ENCODE measurements around the gene EFHC2. TPM values are rescaled to one million over a fixed set of nuclear protein-coding genes. Genes with fewer than 3 reads are reported as not detected.

EFHC2 gene
- total RNA-seq, 1 experiment from 2014 or later, result not detected

DNA sequence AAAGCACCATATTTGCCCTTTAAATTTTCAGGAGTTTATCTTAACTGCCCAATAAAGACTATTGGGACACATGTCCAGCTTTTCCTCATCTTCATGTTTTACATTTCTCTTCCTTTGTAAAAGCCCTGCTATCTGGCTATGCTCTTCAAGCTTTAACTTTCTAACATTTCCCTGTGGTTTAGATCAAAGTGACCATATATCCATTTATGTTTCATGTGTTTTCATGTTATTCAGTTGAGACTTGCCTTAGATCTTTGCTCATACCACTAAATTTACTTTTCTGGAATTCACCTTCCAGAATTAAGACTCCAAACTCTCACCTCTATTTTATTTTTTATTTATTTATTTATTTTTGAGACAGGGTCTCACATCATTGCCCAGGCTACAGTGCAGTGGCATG lies 78.5 kb downstream of the EFHC2 start (continued):
- TF ChIP-seq, protein P1, sequence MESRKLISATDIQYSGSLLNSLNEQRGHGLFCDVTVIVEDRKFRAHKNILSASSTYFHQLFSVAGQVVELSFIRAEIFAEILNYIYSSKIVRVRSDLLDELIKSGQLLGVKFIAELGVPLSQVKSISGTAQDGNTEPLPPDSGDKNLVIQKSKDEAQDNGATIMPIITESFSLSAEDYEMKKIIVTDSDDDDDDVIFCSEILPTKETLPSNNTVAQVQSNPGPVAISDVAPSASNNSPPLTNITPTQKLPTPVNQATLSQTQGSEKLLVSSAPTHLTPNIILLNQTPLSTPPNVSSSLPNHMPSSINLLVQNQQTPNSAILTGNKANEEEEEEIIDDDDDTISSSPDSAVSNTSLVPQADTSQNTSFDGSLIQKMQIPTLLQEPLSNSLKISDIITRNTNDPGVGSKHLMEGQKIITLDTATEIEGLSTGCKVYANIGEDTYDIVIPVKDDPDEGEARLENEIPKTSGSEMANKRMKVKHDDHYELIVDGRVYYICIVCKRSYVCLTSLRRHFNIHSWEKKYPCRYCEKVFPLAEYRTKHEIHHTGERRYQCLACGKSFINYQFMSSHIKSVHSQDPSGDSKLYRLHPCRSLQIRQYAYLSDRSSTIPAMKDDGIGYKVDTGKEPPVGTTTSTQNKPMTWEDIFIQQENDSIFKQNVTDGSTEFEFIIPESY (IDR thresholded peaks at IDR 0.05; ENCODE audit: extremely low read depth, insufficient replicate concordance, low read length), result no peak
- TF ChIP-seq ZFX (IDR thresholded peaks at IDR 0.05) (no peak), RAD21 (IDR thresholded peaks at IDR 0.05; ENCODE audit: low read depth) (no peak), JUND (IDR thresholded peaks at IDR 0.05) (no peak), CEBPB (IDR thresholded peaks at IDR 0.05; ENCODE audit: low read depth) (no peak)

DNA sequence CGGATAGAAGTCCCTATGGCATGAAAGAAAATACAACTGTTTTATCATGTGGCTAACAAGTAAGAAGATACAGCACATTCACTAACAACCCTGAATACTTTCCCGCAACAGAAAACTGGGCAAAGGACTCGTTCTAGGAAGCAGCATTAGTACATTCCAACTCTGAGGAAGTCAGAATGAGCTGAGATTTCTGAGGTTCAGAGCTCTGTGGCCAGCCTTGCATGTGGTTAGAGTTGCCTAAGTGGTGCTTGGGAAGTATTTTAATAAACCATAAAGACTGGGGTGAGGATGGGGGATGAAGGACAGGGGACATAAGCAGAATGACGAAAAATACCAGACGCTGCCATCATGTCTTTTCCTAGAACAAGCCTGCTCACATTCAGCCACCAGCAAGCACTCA lies 82.2 kb downstream of the EFHC2 start:
- no peak overlapping the region for H2AFZ ChIP-seq (ENCODE audit: low read depth, low read length, poor library complexity, severe bottlenecking)
- H3K36me3 ChIP-seq (ENCODE audit: control insufficient read depth in 1 of 2, insufficient read depth in 2 of 2, low read length in 2 of 2), result no peaks in the 10 kb centered on the region
- no peak overlapping the region for H3K4me3 ChIP-seq (replicated peaks in 1 of 2; ENCODE audit: low read depth in 1 of 2, low read length in 2 of 2)
- H3K4me1 ChIP-seq (ENCODE audit: control insufficient read depth in 1 of 2, insufficient read depth in 2 of 2, low read length in 2 of 2), result no peaks in the 10 kb centered on the region
- H3K4me2 ChIP-seq (ENCODE audit: low read length), result no peak overlapping the region
- POLR2A ChIA-PET, result no interaction called here
- no peaks in the 10 kb centered on the region for H3K27me3 ChIP-seq (ENCODE audit: insufficient read depth, low read length)
- TF ChIP-seq SRF (IDR thresholded peaks at IDR 0.05; ENCODE audit: low read depth) (no peak), EZH2 (IDR thresholded peaks at IDR 0.05) (no peak), ATF3 (IDR thresholded peaks at IDR 0.05) (no peak), ZNF274 (IDR thresholded peaks at IDR 0.05; ENCODE audit: low read depth, low read length) (no peak), SP1 (IDR thresholded peaks at IDR 0.05; ENCODE audit: low read depth) (no peak)
- TF ChIP-seq, protein P1 (IDR thresholded peaks at IDR 0.05; ENCODE audit: extremely low read depth, insufficient replicate concordance, low read length), result no peak
- TF ChIP-seq, protein P2, sequence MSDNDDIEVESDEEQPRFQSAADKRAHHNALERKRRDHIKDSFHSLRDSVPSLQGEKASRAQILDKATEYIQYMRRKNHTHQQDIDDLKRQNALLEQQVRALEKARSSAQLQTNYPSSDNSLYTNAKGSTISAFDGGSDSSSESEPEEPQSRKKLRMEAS (IDR thresholded peaks at IDR 0.05), result no peak
- RAD21 ChIA-PET (ENCODE audit: low non-redundant PET in 1 of 2, low total read pairs in 2 of 2, uncharacterized antibody in 2 of 2, unreplicated experiment in 2 of 2), result no interaction called here
- no peak for ATAC-seq
- no peaks in the 10 kb centered on the region for H4K20me1 ChIP-seq (ENCODE audit: insufficient read depth)
- H3K9me3 ChIP-seq (ENCODE audit: control insufficient read depth in 1 of 2, insufficient read depth in 1 of 2, low read depth in 1 of 2, low read length in 2 of 2), result no peaks in the 10 kb centered on the region
- H3K79me2 ChIP-seq (ENCODE audit: insufficient read depth, low read length), result no peaks in the 10 kb centered on the region
- no TSS peak for BruUV-seq (replicated peaks)
- H3K9ac ChIP-seq (ENCODE audit: low read length), result no peak overlapping the region
- CTCF ChIA-PET, result no interaction called here
- DNase-seq (ENCODE audit: low read depth, low spot score), result no peak
- no peak overlapping the region for H3K27ac ChIP-seq (ENCODE audit: low read depth, low read length)
- H3K9me2 ChIP-seq (ENCODE audit: insufficient read depth), result no peaks in the 10 kb centered on the region
- intact Hi-C loops (cut with micrococcal nuclease), result no loop called here
